Measurements from ENCODE around the gene DDX51.

Gene DDX51

DNA sequence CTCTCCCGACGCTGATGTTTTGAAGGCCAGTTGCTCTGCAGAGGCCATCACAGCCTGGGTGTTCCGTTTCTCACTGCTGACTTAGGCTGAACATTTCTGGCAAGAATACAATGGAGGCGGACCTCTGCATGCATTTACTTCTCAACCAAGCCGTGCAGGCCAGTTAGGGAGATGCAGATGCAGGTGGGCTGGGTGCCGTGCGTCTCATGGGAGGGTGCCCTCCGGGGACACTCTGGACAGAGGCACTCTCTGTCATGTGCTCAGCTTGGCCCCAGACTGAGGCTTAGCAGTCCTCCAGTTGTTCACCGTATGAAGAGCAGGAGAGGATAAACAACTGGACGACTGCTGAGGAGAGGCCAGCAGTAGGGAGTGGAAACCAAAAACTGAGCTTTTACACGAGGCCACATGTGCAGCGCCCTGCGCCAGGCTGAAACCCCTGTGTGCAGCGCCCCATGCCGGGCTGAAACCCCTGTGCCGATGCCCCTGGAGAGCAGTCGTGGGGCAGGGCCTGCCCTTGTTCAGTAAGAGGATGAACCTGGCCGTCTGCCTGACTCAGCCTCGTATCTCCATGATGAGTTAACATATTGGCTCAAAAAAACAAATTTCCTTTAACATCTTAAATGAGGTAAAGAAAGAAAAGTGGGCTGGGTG, 32.3 kb downstream of the DDX51 start:
- ATAC-seq = no peak
- TF ChIP-seq PPARA (CRISPR knock-in tag; IDR thresholded peaks at IDR 0.05; ENCODE audit: borderline replicate concordance) (no peak), CSDC2 (CRISPR knock-in tag; IDR thresholded peaks at IDR 0.05) (no peak), GLIS3 (CRISPR knock-in tag; IDR thresholded peaks at IDR 0.05) (no peak), RARB (CRISPR knock-in tag; IDR thresholded peaks at IDR 0.05) (no peak), ZFP30 (CRISPR knock-in tag; IDR thresholded peaks at IDR 0.05) (no peak), ZC3H10 (CRISPR knock-in tag; IDR thresholded peaks at IDR 0.05) (no peak), ZNF70 (CRISPR knock-in tag; IDR thresholded peaks at IDR 0.05) (no peak), SNAI2 (CRISPR knock-in tag; IDR thresholded peaks at IDR 0.05) (no peak)
- TF ChIP-seq, protein P1, sequence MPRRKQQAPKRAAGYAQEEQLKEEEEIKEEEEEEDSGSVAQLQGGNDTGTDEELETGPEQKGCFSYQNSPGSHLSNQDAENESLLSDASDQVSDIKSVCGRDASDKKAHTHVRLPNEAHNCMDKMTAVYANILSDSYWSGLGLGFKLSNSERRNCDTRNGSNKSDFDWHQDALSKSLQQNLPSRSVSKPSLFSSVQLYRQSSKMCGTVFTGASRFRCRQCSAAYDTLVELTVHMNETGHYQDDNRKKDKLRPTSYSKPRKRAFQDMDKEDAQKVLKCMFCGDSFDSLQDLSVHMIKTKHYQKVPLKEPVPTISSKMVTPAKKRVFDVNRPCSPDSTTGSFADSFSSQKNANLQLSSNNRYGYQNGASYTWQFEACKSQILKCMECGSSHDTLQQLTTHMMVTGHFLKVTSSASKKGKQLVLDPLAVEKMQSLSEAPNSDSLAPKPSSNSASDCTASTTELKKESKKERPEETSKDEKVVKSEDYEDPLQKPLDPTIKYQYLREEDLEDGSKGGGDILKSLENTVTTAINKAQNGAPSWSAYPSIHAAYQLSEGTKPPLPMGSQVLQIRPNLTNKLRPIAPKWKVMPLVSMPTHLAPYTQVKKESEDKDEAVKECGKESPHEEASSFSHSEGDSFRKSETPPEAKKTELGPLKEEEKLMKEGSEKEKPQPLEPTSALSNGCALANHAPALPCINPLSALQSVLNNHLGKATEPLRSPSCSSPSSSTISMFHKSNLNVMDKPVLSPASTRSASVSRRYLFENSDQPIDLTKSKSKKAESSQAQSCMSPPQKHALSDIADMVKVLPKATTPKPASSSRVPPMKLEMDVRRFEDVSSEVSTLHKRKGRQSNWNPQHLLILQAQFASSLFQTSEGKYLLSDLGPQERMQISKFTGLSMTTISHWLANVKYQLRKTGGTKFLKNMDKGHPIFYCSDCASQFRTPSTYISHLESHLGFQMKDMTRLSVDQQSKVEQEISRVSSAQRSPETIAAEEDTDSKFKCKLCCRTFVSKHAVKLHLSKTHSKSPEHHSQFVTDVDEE (CRISPR knock-in tag; IDR thresholded peaks at IDR 0.05) = no peak

DNA sequence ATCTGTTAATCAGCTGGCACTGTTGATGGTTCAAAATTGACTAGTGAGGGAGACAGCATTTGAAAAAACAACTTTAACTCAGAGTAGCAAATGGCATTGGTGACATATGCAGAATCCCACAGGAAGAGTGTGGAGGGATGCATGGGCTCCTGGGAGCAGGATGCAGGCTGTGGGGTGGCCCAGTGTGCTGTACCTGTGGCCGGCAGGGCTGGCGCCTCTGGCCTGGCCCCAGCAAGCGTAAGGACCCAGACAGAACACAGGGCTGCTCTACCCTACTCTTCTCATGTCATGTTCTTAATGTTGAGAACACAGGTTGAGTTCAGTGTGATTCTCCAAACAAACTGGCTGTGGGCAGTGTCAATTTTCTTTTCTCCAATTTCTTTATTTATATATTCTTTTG, 33.4 kb downstream of the DDX51 start:
- TF ChIP-seq OSR1 (CRISPR knock-in tag; IDR thresholded peaks at IDR 0.05) (no peak), ARNTL (CRISPR knock-in tag; IDR thresholded peaks at IDR 0.05; ENCODE audit: borderline replicate concordance, low read depth) (no peak), ZNF8 (CRISPR knock-in tag; IDR thresholded peaks at IDR 0.05) (no peak), ZNF70 (CRISPR knock-in tag; IDR thresholded peaks at IDR 0.05) (no peak), PPARA (CRISPR knock-in tag; IDR thresholded peaks at IDR 0.05; ENCODE audit: borderline replicate concordance) (no peak), GLIS3 (CRISPR knock-in tag; IDR thresholded peaks at IDR 0.05) (no peak), CSDC2 (CRISPR knock-in tag; IDR thresholded peaks at IDR 0.05) (no peak), ZNF565 (CRISPR knock-in tag; conservative IDR thresholded peaks at IDR 0.05; ENCODE audit: low read depth) (no peak)
- TF ChIP-seq, protein P2, sequence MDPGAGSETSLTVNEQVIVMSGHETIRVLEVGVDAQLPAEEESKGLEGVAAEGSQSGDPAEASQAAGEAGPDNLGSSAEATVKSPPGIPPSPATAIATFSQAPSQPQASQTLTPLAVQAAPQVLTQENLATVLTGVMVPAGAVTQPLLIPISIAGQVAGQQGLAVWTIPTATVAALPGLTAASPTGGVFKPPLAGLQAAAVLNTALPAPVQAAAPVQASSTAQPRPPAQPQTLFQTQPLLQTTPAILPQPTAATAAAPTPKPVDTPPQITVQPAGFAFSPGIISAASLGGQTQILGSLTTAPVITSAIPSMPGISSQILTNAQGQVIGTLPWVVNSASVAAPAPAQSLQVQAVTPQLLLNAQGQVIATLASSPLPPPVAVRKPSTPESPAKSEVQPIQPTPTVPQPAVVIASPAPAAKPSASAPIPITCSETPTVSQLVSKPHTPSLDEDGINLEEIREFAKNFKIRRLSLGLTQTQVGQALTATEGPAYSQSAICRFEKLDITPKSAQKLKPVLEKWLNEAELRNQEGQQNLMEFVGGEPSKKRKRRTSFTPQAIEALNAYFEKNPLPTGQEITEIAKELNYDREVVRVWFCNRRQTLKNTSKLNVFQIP (CRISPR knock-in tag; IDR thresholded peaks at IDR 0.05; ENCODE audit: borderline replicate concordance, low read depth) = no peak
- TF ChIP-seq, protein P3, sequence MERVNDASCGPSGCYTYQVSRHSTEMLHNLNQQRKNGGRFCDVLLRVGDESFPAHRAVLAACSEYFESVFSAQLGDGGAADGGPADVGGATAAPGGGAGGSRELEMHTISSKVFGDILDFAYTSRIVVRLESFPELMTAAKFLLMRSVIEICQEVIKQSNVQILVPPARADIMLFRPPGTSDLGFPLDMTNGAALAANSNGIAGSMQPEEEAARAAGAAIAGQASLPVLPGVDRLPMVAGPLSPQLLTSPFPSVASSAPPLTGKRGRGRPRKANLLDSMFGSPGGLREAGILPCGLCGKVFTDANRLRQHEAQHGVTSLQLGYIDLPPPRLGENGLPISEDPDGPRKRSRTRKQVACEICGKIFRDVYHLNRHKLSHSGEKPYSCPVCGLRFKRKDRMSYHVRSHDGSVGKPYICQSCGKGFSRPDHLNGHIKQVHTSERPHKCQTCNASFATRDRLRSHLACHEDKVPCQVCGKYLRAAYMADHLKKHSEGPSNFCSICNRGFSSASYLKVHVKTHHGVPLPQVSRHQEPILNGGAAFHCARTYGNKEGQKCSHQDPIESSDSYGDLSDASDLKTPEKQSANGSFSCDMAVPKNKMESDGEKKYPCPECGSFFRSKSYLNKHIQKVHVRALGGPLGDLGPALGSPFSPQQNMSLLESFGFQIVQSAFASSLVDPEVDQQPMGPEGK (CRISPR knock-in tag; IDR thresholded peaks at IDR 0.05; ENCODE audit: borderline replicate concordance) = no peak
- TF ChIP-seq, protein P4, sequence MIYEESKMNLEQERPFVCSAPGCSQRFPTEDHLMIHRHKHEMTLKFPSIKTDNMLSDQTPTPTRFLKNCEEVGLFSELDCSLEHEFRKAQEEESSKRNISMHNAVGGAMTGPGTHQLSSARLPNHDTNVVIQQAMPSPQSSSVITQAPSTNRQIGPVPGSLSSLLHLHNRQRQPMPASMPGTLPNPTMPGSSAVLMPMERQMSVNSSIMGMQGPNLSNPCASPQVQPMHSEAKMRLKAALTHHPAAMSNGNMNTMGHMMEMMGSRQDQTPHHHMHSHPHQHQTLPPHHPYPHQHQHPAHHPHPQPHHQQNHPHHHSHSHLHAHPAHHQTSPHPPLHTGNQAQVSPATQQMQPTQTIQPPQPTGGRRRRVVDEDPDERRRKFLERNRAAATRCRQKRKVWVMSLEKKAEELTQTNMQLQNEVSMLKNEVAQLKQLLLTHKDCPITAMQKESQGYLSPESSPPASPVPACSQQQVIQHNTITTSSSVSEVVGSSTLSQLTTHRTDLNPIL (CRISPR knock-in tag; IDR thresholded peaks at IDR 0.05; ENCODE audit: low read depth) = no peak
- ATAC-seq = no peak

DNA sequence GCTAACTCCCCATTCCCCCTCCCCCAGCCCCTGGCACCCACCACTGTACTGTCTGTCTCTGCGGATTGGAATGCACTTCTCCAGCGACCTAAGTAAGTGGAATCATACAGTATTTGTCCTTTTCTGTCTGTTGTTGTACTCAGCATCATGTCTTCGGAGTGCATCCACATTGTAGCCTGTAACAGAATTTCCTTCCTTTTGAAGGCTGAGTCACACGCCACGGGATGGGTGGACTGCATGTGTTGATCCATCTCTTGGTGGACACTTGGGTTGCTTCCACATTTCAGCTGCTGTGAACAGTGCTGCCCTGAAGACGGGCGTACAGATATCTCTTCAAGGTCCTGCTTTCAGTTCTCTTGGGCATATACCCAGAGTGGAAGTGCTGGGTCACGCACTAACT, 34.4 kb downstream of the DDX51 start:
- ATAC-seq = no peak

DNA sequence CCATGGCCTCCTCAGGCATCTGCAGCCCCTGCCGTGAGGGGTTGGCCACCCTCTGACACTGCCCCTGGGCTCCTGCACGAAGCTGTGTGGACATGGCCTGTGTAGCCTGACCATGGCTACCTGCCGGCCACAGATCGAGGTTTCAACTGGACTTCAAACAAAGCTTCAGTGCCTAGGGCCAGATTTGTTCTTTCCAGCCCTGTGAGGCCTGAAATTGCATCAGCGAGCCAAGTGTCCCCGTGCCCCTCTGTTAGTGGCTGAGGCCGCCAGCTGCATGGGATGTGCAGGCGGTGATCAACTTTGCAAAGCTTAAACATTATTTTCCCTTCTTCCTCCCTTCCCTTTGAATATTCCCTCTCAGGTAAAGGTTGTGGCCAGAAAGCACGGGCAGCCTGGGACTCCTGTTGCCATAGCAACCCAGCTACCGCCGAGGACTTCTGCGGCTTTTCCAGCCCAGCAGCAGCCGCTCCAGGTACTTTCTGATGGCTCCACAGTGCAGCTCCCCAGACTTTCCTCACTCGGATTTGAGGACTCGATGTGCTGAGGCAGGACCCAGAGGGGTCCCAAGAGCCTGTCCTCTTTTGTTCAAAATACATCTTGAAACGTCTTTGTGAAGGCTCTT, 35.8 kb downstream of the DDX51 start:
- ATAC-seq = no peak
- no peak for TF ChIP-seq PPARA (CRISPR knock-in tag; IDR thresholded peaks at IDR 0.05; ENCODE audit: borderline replicate concordance)
- TF ChIP-seq, protein P2 (CRISPR knock-in tag; IDR thresholded peaks at IDR 0.05; ENCODE audit: borderline replicate concordance, low read depth) = no peak

More for the DNA sequence above, 34.4 kb downstream of the DDX51 start:
- no peak for TF ChIP-seq CSDC2 (CRISPR knock-in tag; IDR thresholded peaks at IDR 0.05)
- TF ChIP-seq ZNF8 (CRISPR knock-in tag; IDR thresholded peaks at IDR 0.05) = no peak

Data from SK-N-SH treated with all-trans-retinoic acid at 6 μM for 48 hours (cell line).